ENCODE results near the gene COQ9.
"Not testable (repeated sequence)": the region's sequence is repeated elsewhere in the genome, so short reads cannot be mapped to it uniquely, and the experiment has no call there.

The COQ9 gene

DNA sequence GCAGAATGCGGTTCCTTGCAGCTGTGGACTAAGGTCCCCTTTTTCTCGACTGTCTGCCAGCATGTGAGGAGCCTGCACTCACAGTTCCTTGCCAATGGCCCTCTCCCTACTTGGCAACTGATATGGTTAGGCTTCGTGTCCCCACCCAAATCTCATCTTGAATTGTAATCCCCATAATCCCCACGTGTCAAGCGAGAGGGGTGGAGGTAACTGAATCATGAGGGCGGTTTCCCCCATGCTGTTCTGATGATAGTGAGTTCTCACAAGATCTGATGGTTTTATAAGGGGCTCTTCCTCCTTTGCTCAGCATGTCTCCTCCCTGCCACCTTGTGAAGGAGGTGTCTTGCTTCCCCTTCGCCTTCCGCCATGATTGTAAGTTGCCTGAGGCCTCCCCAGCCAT is 20.0 kb upstream of the COQ9 start:
- DNase-seq (ENCODE audit: low spot score): no peak

DNA sequence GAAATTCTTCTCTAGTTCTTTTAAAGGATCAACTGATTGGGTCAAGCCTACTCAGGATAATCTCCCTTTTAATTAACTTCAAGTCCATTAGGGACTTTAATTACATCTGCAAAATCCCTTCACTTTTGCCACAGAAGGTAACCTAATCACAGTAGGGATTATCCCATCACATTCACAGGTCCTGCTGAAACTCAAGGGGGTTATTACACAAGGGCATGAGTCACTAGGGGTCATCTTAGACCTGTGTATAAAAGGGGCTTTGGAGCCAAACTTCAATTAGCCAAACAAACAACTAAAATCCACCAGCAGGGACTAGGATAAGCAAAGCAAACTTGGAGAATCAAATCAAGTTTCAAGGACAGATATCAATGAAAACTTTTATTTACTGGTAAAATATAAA is 19.5 kb upstream of the COQ9 start:
- DNase-seq (ENCODE audit: low spot score): no peak

- no peak for DNase-seq (ENCODE audit: low spot score)
Measured at GRCh38 chr16:57430955-57431354, 16.3 kb upstream of the COQ9 start.

DNA sequence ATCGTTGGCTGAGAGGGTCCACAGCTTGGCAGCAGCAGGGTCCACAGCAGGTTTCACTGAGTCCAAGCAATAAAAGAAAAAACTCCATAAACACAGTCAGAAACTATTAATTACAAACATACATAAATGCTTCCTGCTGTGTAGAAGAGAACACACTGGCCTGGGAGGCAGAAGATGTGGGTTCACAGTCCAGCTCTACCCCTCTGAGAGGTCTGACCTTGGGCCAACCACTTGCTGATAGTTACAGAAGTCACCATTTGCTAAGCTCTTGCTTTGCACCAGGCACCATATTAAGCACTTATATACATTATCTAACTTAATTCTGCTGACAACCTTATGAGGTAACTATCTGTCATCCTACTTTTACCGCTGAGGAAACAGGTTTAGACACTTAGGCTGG is 14.8 kb upstream of the COQ9 start:
- DNase-seq (ENCODE audit: low spot score): no peak

GRCh38 chr16:57432989-57433388 is 14.3 kb upstream of the COQ9 start:
- no peak for DNase-seq (ENCODE audit: low spot score)

DNA sequence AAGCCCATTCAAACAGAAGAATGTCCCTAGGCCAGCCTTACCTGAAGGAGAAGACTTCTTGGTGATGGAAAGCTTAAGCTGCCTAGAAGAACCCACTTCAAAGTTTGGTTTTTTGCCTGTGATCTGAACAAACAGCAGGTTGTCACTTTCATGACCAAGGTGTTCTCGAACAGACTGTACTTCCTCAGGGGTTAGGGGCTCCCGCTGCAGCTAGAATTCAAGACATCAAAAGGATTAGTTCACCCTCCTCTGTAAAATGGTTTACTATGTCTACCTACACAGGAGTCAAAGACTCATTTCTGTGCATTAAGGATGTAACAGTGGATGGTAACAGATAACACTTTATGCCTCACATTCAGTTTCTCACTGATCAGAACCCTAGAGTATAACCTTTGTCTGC is 13.3 kb upstream of the COQ9 start:
- DNase-seq (ENCODE audit: low spot score): no peak

DNA sequence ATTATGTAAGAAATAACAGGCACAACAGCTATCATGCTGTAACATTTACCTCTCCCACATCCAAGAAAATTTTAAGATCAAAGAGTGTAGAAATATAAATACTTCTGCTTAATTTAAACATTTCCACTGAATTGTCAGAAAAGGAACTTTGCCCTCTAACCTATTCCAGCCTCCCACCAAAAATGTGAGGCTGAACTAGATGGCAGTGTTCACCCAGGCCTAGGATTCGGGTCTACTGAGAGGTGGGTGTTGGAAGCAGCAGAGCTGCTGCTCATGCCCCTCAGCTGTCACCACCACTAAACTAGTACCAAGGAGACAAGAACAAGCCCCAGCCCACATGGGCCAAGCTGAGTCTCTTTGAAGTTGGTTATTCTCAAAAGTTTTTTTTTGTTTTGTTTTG is 11.4 kb upstream of the COQ9 start:
- DNase-seq (ENCODE audit: low spot score): no peak

DNA sequence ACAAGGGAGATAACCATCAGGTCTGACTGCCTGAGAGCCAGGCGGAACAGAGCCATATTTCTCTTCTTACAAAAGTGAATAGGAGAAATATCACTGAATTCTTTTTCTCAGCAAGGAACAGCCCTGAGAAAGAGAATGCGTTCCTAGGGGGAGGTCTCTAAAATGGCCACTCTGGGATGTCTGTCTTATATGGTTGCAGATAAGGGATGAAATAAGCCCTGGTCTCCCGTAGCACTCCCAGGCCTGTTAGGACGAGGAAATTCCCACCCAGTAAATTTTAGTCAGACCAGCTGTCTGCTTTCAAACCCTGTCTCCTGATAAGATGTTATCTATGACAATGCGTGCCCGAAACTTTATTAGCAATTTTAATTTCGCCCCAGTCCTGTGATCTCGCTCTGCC is 7.3 kb upstream of the COQ9 start:
- not testable (repeated sequence) for DNase-seq (ENCODE audit: low spot score)

DNA sequence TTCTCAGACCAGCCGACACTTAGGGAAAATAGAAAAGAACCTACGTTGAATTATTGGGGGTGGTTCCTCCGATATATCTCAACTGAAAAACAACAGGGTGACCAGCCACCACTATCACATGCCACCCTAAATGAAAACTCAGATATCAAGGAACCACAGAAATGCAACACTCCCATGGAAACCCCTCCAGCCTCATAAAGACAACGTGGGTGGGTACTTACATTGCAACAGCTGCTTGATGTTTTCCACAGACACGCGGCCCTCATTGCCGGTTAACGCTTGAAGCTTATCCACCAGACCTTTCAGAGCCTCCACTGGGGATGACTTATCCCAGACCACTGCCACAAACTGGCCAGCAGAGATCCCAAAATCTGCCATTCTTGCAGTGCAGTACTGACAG is 6.7 kb upstream of the COQ9 start:
- not testable (repeated sequence) for DNase-seq (ENCODE audit: low spot score)

DNA sequence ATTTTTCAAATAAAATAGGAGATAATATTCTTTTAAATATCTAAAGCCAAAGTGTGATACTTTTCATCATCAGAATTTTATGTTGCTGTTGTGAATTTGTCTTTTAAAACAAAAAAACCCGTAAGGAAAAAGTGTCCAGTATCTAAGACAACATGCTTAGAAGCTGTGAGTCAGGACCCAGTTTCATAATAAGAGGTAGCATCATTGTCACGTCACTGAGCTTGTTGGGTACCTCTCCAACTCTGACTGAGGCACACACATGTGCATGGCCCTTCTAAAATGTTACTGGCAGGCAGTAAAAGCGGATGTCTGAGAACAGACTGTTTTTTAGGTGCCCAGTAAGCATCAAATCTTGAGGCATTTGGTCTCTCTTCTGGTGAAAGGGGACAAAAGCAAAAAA is 2.6 kb upstream of the COQ9 start:
- DNase-seq (ENCODE audit: low spot score): no peak

- no peak for DNase-seq (ENCODE audit: low spot score)
Measured at GRCh38 chr16:57445510-57445909, 1.8 kb upstream of the COQ9 start.

GRCh38 chr16:57446531-57447185 is 621 bp upstream of the COQ9 start:
- DNase-seq (ENCODE audit: low spot score): no peak

DNA sequence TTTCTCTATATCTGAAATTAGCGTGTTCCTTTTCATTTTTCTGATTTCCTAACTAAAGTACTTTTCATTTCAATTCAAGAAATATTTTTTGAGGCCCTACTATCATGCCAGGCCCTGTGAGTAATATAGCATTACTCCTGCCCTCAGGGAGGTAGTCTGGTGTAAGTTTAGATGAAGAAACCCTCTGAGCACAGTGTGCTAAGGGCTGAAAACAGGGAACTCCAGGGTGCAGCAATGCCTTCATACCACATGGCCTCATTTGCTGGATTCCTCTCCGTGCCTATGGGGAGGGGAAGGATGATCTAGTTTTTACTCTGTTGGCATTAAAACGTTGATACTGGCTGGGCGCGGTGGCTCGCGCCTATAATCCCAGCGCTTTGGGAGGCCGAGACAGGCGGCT is 4.7 kb downstream of the COQ9 start:
- no peak for DNase-seq (ENCODE audit: low spot score)

- peak; percentile 92 for DNase-seq (ENCODE audit: low spot score)
Measured at GRCh38 chr16:57462209-57462977, 15.1 kb downstream of the COQ9 start, which contains the start of gene POLR2C. Gene POLR2C (plus strand): TSS chr16:57462679. CDS start chr16:57462725, 46 bp downstream.

GRCh38 chr16:57462978-57463362 is 15.7 kb downstream of the COQ9 start:
- no peak for DNase-seq (ENCODE audit: low spot score)

DNA sequence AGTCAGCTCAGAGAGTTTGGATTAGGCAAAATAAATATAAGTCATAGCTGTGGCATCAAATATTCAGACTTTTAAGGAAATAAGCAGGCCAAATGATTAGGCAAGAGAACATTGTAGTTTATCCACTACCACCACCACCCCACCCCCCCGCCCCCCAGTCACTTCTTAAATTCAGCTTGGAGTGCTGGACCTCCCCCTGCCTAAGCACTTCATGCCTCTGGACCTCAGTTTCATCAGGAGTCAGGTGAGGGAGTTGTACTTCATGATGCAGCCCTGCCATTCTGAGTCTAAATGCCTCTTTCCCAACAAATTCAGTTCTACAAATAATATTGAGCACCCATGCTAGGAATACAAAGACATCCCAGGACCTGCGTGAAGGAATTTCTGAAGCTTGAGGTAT is 17.2 kb downstream of the COQ9 start:
- no peak for DNase-seq (ENCODE audit: low spot score)

- DNase-seq (ENCODE audit: low spot score): no peak
Measured at GRCh38 chr16:57468346-57468745, 21.1 kb downstream of the COQ9 start.

DNA sequence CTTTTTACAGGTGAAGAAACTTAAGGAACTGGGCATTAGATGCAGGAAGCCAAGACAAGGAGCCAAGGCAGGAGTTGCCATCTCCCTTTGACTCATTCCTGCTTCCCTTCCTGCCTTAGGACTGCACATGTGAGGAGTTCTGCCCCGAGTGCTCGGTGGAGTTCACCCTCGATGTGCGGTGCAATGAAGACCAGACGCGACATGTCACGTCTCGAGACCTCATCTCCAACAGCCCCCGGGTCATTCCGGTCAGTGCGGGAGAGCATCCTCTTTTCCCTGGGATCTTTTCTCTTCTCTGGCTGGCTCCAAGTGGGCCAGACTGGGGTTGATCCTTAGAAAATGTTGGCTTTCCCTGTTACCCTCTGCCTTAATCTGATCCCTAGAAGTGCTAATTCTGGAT is 21.8 kb downstream of the COQ9 start:
- no peak for DNase-seq (ENCODE audit: low spot score)

DNA sequence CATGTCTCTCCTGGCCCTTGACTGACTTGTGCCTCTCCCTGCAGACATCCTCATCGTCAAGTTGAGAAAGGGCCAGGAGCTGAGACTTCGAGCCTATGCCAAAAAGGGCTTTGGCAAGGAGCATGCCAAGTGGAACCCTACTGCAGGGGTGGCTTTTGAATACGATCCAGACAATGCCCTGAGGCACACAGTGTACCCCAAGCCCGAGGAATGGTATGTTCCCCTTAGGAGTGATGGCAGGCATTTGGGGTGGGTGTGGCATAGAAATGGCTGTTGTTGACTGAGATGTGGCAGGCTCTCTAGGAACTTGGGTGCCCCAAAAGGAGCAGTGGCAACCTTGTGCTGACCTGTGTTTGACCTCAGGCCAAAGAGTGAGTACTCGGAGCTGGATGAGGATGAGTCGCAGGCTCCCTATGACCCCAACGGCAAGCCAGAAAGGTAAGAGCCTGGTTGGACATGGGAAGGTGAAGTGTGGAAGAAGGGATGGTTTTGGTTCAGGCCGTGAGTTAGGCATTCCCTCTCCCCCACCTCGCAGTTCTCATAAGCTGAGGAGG is 22.7 kb downstream of the COQ9 start:
- DNase-seq (ENCODE audit: low spot score): no peak

GRCh38 chr16:57470711-57471110 is 23.4 kb downstream of the COQ9 start:
- DNase-seq (ENCODE audit: low spot score): no peak

DNA sequence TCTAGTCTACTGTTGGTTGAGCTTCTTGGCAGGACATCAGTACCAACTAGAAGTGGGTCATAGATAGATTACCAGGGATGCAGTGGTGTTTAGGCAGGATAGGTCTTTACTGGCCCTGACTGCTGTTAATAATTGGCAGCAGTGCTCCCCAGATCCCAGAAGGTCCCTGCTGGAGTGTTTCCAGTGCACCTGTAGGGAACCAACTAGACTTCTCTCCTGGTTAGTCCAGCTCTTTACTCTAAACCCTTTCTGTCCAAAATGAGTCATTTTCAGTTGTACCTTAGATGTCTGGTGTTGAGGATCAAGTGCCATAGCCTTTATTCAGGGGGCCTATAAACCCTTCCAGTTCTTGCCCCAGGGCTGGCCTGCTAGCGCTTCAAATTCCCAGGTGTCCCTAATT is 23.9 kb downstream of the COQ9 start:
- DNase-seq (ENCODE audit: low spot score): no peak

DNA sequence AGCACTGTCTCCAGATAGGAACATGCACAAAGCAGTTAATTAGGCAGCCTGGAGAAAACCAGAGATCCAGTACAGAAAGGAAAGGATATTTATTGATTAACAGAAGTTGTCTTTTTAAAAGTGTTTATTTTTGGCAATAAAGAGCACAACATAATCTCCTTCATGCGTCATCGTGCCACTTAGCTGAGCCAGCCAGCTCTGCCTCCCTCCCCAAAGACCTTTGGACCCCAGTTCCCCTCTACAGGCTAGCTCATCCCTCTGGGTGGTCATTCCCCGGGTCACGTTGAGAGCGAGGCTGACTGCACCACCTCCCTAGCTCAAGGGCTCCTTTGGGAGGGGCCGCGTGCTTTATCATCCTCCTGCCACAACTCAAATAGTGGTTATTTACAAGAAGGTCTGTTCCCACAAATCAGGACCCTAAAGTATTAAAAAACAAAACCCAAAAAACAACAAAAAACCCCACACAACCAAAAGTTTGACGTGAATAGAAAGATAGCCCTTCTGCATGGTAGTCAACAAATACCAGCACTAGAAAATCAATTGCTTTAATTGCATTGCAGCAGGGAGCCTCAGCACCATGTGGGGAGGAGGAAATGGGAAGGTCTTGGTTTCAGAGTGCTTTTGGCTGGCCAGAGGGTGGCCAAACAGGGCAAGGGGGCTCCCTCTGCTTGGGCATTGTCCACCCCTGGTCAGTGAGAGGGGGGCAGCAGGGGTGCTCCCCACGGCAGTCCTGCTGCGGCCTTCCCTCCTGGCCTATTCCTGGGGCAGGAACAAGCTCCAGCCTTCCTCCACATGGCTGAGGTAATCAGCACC is 24.8 kb downstream of the COQ9 start:
- DNase-seq (ENCODE audit: low spot score): no peak

GRCh38 chr16:57472665-57473060 is 25.4 kb downstream of the COQ9 start:
- DNase-seq (ENCODE audit: low spot score): no peak
